IMR-90 (cell line): ENCODE data around the gene EVL. TPM values are rescaled to one million over a fixed set of nuclear protein-coding genes. Genes with fewer than 3 reads are reported as not detected.
A peak's percentile ranks its signal among the peaks of the same experiment; 100 is the strongest.

ENCODE experiments used
- ATAC-seq: fragments of 200-7000 bp; cut with Tn5 transposase; 2 replicates; pipeline ENCODE4 v1.9.1; 2020; ENCODE audit warnings: low read depth, mild to moderate bottlenecking, moderate library complexity
- BruUV-seq: library from RNA; stranded (reverse); fragments of 400-500 nt; replicated peaks from 2 replicates; lab custom pipeline; 2021; lab: Mats Ljungman, UMichigan
- CTCF ChIA-PET: fragments of 300-600 bp; formaldehyde crosslinking; extraction: SDS; loops from one replicate; lab custom pipeline; 2021; ENCODE audit warnings: antibody characterized with exemption; lab: Yijun Ruan, JAX
- POLR2A ChIA-PET: fragments of 300-600 bp; sonication (Branson Sonifier 250); formaldehyde crosslinking; loops from one replicate; lab custom pipeline; 2022; ENCODE audit warnings: antibody characterized with exemption; ENCODE audit not compliant: unreplicated experiment; lab: Charles Lee
- DNase-seq: peaks from one replicate; pipeline ENCODE4 v3.0.0; 2013
- H2AFZ ChIP-seq: replicated peaks from 2 replicates; pipeline ENCODE3; 2013; ENCODE audit warnings: low read length, mild to moderate bottlenecking; ENCODE audit not compliant: poor library complexity
- H2AK5ac ChIP-seq: 2 replicates; pipeline ENCODE4 v1.6.1; 2013; ENCODE audit warnings: low read depth, low read length, inconsistent platforms
- H2AK9ac ChIP-seq: replicated peaks from 2 replicates; pipeline ENCODE3; 2013; ENCODE audit warnings: mild to moderate bottlenecking, low read depth, low read length, moderate library complexity; ENCODE audit not compliant: poor library complexity
- H2BK120ac ChIP-seq: 2 replicates; pipeline ENCODE4 v1.6.1; 2013; ENCODE audit warnings: low read depth, low read length, inconsistent platforms
- H2BK15ac ChIP-seq: 3 replicates; pipeline ENCODE4 v1.6.1; 2013; ENCODE audit warnings: low read depth, low read length, inconsistent platforms
- H2BK20ac ChIP-seq: 2 replicates; pipeline ENCODE4 v1.6.1; 2013; ENCODE audit warnings: low read depth, mild to moderate bottlenecking, inconsistent platforms, low read length, moderate library complexity
- H2BK5ac ChIP-seq: 2 replicates; pipeline ENCODE4 v1.6.1; 2013; ENCODE audit warnings: mild to moderate bottlenecking, low read depth, low read length, inconsistent platforms; ENCODE audit not compliant: poor library complexity, severe bottlenecking
- H3K14ac ChIP-seq: replicated peaks from 2 replicates; pipeline ENCODE4 v1.6.1; 2013; ENCODE audit warnings: low read depth, low read length, inconsistent platforms
- H3K18ac ChIP-seq: 2 replicates; pipeline ENCODE4 v1.6.1; 2013; ENCODE audit warnings: low read depth, low read length, control low read depth
- H3K23ac ChIP-seq: 2 replicates; pipeline ENCODE4 v1.6.1; 2013; ENCODE audit warnings: low read depth, low read length, inconsistent platforms
- H3K27ac ChIP-seq: 2 replicates; pipeline ENCODE4 v1.5.1; 2013; ENCODE audit warnings: mild to moderate bottlenecking, control low read depth, low read length; ENCODE audit not compliant: insufficient read depth
- H3K27me3 ChIP-seq: 2 replicates; pipeline ENCODE4 v1.6.1; 2013; ENCODE audit warnings: low read length; ENCODE audit not compliant: control insufficient read depth, insufficient read depth
- H3K36me3 ChIP-seq: 2 replicates; pipeline ENCODE4 v1.6.1; 2013; ENCODE audit warnings: low read length, mixed read lengths; ENCODE audit not compliant: control insufficient read depth, insufficient read depth
- H3K4ac ChIP-seq: 2 replicates; pipeline ENCODE4 v1.6.1; 2013; ENCODE audit warnings: low read depth, low read length, inconsistent platforms
- H3K4me1 ChIP-seq: 2 replicates; pipeline ENCODE4 v1.6.1; 2013; ENCODE audit warnings: low read length, mixed read lengths; ENCODE audit not compliant: control insufficient read depth, insufficient read depth
- H3K4me2 ChIP-seq: 2 replicates; pipeline ENCODE4 v1.6.1; 2013; ENCODE audit warnings: low read depth, mild to moderate bottlenecking, control low read depth, low read length, moderate library complexity
- H3K4me3 ChIP-seq: 2 replicates; pipeline ENCODE4 v1.5.1; 2013; ENCODE audit warnings: low read depth, mild to moderate bottlenecking, control low read depth, low read length, moderate library complexity; ENCODE audit not compliant: insufficient read depth
- H3K56ac ChIP-seq: 2 replicates; pipeline ENCODE4 v1.6.1; 2013; ENCODE audit warnings: low read length, inconsistent platforms; ENCODE audit not compliant: insufficient read depth; ENCODE audit errors: extremely low read depth
- H3K79me1 ChIP-seq, 2 experiments: 2 replicates each; pipeline ENCODE4 v1.6.1; 2013; ENCODE audit warnings: low read length in 2 of 2, inconsistent platforms in 1 of 2, low read depth in 1 of 2
- H3K9ac ChIP-seq: 2 replicates; pipeline ENCODE4 v1.6.1; 2013; ENCODE audit warnings: low read depth, low read length, control low read depth
- H3K9me1 ChIP-seq: 2 replicates; pipeline ENCODE4 v1.6.1; 2013; ENCODE audit warnings: low read length, inconsistent platforms; ENCODE audit not compliant: insufficient read depth
- H3K9me3 ChIP-seq: 2 replicates; pipeline ENCODE4 v1.6.1; 2013; ENCODE audit warnings: low read length; ENCODE audit not compliant: control insufficient read depth, insufficient read depth
- H4K20me1 ChIP-seq: 2 replicates; pipeline ENCODE4 v1.6.1; 2013; ENCODE audit warnings: low read length, inconsistent platforms; ENCODE audit not compliant: insufficient read depth
- H4K5ac ChIP-seq: 2 replicates; pipeline ENCODE4 v1.6.1; 2013; ENCODE audit warnings: mild to moderate bottlenecking, low read depth, low read length, control low read depth
- H4K8ac ChIP-seq, 2 experiments: 2 replicates each; pipeline ENCODE4 v1.6.1; 2013; ENCODE audit warnings: low read depth in 2 of 2, low read length in 2 of 2, control low read depth in 1 of 2, inconsistent platforms in 1 of 2
- H4K91ac ChIP-seq: 2 replicates; pipeline ENCODE4 v1.6.1; 2013; ENCODE audit warnings: low read depth, low read length, inconsistent platforms; ENCODE audit not compliant: insufficient read depth
- CHD1 ChIP-seq: IDR thresholded peaks from 2 replicates; pipeline ENCODE4 v1.6.1; 2012; ENCODE audit warnings: low read depth, low read length, improper control_type of control experiment
- MAFK ChIP-seq: IDR thresholded peaks from 2 replicates; pipeline ENCODE4 v1.6.1; 2012; ENCODE audit warnings: low read depth, low read length, improper control_type of control experiment
- whole genome bisulfite sequencing, 2 experiments: methylation state at CpG; one replicate each; pipeline versions ENCODE4 v1.1.5 to v1.1.7; 2013; ENCODE audit warnings: missing lambda C conversion rate in 2 of 2; ENCODE audit not compliant: insufficient read length in 1 of 2; ENCODE audit errors: extremely low coverage in 2 of 2; 5-methylcytosine and 5-hydroxymethylcytosine counted together
- dilution Hi-C: fragments of 300-500 bp; cut with HindIII; formaldehyde crosslinking; loops from one replicate; pipeline ENCODE4 v1.14.3; 2018; ENCODE audit warnings: low sequenced_read_pairs; ENCODE audit not compliant: unreplicated experiment
- in situ Hi-C: fragments of 300-500 bp; cut with MboI; formaldehyde crosslinking; loops from 3 replicates; pipeline ENCODE4 v1.14.3; 2019; ENCODE audit warnings: low sequenced_read_pairs, inconsistent platforms, mixed read lengths
- intact Hi-C: fragments of 100-400 bp; cut with micrococcal nuclease; formaldehyde crosslinking; loops from 2 replicates; pipeline ENCODE4 v1.10.0; 2022
- polyA plus RNA-seq, 3 experiments: library from polyadenylated mRNA; depleted of rRNA; stranded (reverse); fragments of >200 nt; gene quantifications; 2 replicates each; pipeline ENCODE4 v1.2.3, GENCODE V29; 2012; ENCODE audit warnings: low replicate concordance in 1 of 3
- total RNA-seq: library from RNA; depleted of rRNA; stranded (reverse); fragments of >200 nt; gene quantifications from 2 replicates; pipeline ENCODE4 v1.2.3, GENCODE V29; 2012

EVL gene
- total and polyA plus RNA-seq, 2 of the 4 experiments (the other 2 are of a cell fraction), result 7.2 to 36.5 TPM

DNA sequence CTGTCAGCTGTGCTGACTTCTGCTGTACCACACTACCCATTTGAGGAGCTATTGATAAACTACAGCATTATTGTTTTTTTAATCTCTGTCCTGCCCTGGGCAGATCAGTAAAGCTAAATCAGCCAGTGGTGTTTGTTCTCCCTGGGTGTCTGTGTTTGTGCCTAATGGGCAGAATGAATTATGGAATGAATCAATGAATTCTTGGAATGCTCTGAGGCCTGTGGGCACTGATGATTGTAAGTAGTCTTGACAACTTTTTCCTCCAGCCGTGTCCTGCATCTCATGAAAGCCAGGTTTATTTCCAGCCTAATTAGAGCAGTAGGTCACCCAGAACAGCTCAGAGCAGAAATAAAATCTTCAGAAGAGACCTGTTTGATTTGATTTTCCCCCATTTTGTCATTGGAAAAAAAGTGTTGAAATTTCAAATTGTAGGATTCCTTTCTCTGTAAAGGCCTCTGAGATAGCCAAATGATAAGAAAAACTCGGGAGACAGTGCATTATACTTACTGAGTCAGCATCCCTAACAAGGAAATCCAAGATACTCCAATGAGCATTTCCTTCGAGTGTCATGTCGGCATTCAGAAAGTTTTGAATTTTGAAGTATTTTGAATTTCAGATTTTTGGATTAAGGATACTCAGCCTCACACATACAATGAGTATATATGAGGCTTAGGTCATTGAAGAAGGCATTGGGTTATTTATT, 19.4 kb upstream of the EVL start:
- Histone ChIP-seq H3K9me3 (no peaks in the 10 kb centered on the region), H3K4me3 (no peak overlapping the region), H3K27ac (no peak overlapping the region), H3K23ac (no peak overlapping the region), H2AK9ac (no peak overlapping the region), H3K18ac (no peak overlapping the region), H3K4me2 (no peak overlapping the region), H4K20me1 (no peaks in the 10 kb centered on the region; the same call in 1 of the 2 replicates), H4K91ac (no peak overlapping the region), H3K14ac (no peak overlapping the region), H4K5ac (no peak overlapping the region), H2AK5ac (no peak overlapping the region), H3K4ac (no peak overlapping the region), H3K9me1 (no peaks in the 10 kb centered on the region), H3K79me1 (peaks cover 11 to 15% of the 10 kb centered on the region in 2 experiments; a peak in 3 of 4 replicates), H2BK5ac (no peak overlapping the region), H2BK120ac (no peak overlapping the region), H2BK20ac (no peak overlapping the region), H3K27me3 (no peaks in the 10 kb centered on the region), H4K8ac (no peak overlapping the region), H2BK15ac (no peak overlapping the region), H3K4me1 (peaks cover 11% of the 10 kb centered on the region), H3K9ac (no peak overlapping the region), H3K36me3 (no peaks in the 10 kb centered on the region), H2AFZ (no peak overlapping the region), H3K56ac (no peak overlapping the region)
- ChIA-PET POLR2A (no interaction called here), CTCF (no interaction called here)
- in situ Hi-C loops (no loop called here), intact Hi-C loops (no loop called here), dilution Hi-C loops (no loop called here)
- no CpG with 5 or more reads among the region's 4 CpGs for WGBS, 2 experiments
- peak; percentile 27; the same call in 1 of the 2 replicates for ATAC-seq
- no TSS peak for BruUV-seq
- TF ChIP-seq MAFK (peak; percentile 50), CHD1 (no peak)
- no peak for DNase-seq
